Muscle layer of colon (tissue), 2 donors: ENCODE measurements around the gene LRRC49.

Experiments
- H3K27ac ChIP-seq: one replicate; pipeline ENCODE4 v1.7.0; 2013; ENCODE audit warnings: low read depth, mild to moderate bottlenecking, low read length, moderate library complexity
- H3K27me3 ChIP-seq, 2 donors: one replicate each; pipeline ENCODE4 v1.7.0; 2013; ENCODE audit warnings: low read length in 2 of 2, mild to moderate bottlenecking in 2 of 2; ENCODE audit not compliant: insufficient read depth in 2 of 2, control insufficient read depth in 1 of 2
- H3K36me3 ChIP-seq: one replicate; pipeline ENCODE4 v1.7.0; 2013; ENCODE audit warnings: mild to moderate bottlenecking, low read length; ENCODE audit not compliant: insufficient read depth
- H3K4me1 ChIP-seq: one replicate; pipeline ENCODE4 v1.7.0; 2013; ENCODE audit warnings: mild to moderate bottlenecking, low read length; ENCODE audit not compliant: insufficient read depth
- H3K4me3 ChIP-seq, 2 donors: one replicate each; pipeline ENCODE4 v1.7.0; 2013; ENCODE audit warnings: low read length in 2 of 2, low read depth in 1 of 2, mild to moderate bottlenecking in 1 of 2, moderate library complexity in 1 of 2
- H3K9ac ChIP-seq: one replicate; pipeline ENCODE4 v1.7.0; 2013; ENCODE audit warnings: low read length
- H3K9me3 ChIP-seq: one replicate; pipeline ENCODE4 v1.7.0; 2013; ENCODE audit warnings: mild to moderate bottlenecking, low read length
- donor health status: abdominal sarcoma.
- donor health status: Adenocarcinoma of cecum.

LRRC49 gene

GRCh38 chr15:71048913-71049675 lies 156.5 kb downstream of the LRRC49 start:
- no peak overlapping the region for H3K9ac ChIP-seq
- H3K36me3 ChIP-seq, result no peaks in the 10 kb centered on the region
- no peak overlapping the region for H3K4me3 ChIP-seq
- H3K4me1 ChIP-seq, result peaks cover 2% of the 10 kb centered on the region
- H3K9me3 ChIP-seq, result no peaks in the 10 kb centered on the region
- H3K27me3 ChIP-seq, result no peaks in the 10 kb centered on the region
- H3K27ac ChIP-seq, result no peak overlapping the region

- no peak overlapping the region for H3K27ac ChIP-seq
- H3K4me1 ChIP-seq, result peaks cover 9% of the 10 kb centered on the region
- H3K36me3 ChIP-seq, result no peaks in the 10 kb centered on the region
- H3K9me3 ChIP-seq, result no peaks in the 10 kb centered on the region
- no peak overlapping the region for H3K4me3 ChIP-seq
- no peak overlapping the region for H3K9ac ChIP-seq
- H3K27me3 ChIP-seq, result no peaks in the 10 kb centered on the region
Measured at GRCh38 chr15:71049706-71050422, 157.2 kb downstream of the LRRC49 start.

DNA sequence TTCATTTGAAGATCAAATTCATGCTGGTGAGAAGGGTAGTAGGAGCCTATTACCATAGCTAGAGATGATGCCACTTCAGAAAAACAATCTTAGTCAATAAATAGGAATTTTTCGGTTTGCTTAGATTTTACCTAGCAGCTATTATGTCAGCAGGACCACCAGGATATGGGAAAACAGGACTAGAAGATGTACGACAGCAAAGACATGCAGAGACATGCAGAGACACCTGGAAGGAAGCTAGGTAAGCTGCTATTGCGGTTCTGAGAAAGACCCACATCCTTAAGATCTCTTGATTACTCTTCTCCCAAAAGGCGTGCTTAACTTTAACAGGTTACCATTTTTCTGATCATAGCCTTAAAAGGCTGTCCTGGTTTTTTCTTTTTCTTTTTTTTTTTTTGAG lies 157.8 kb downstream of the LRRC49 start:
- Histone ChIP-seq H3K9ac (no peak overlapping the region), H3K4me3 (no peak overlapping the region), H3K9me3 (no peaks in the 10 kb centered on the region), H3K27me3 (no peaks in the 10 kb centered on the region), H3K4me1 (peaks cover 9% of the 10 kb centered on the region), H3K27ac (no peak overlapping the region), H3K36me3 (no peaks in the 10 kb centered on the region)

- Histone ChIP-seq H3K9me3 (no peaks in the 10 kb centered on the region), H3K36me3 (no peaks in the 10 kb centered on the region), H3K4me1 (peaks cover 9% of the 10 kb centered on the region), H3K9ac (no peak overlapping the region), H3K27me3 (no peaks in the 10 kb centered on the region), H3K27ac (no peak overlapping the region), H3K4me3 (no peak overlapping the region)
Measured at GRCh38 chr15:71051539-71051938, 158.9 kb downstream of the LRRC49 start.

- H3K36me3 ChIP-seq, result no peaks in the 10 kb centered on the region
- no peaks in the 10 kb centered on the region for H3K27me3 ChIP-seq
- peaks cover 9% of the 10 kb centered on the region for H3K4me1 ChIP-seq
- no peaks in the 10 kb centered on the region for H3K9me3 ChIP-seq
- no peak overlapping the region for H3K4me3 ChIP-seq
- H3K27ac ChIP-seq, result no peak overlapping the region
- H3K9ac ChIP-seq, result no peak overlapping the region
Measured at GRCh38 chr15:71052356-71052755, 159.7 kb downstream of the LRRC49 start.

- Histone ChIP-seq H3K4me3 (no peak overlapping the region), H3K27ac (no peak overlapping the region), H3K9me3 (no peaks in the 10 kb centered on the region), H3K36me3 (no peaks in the 10 kb centered on the region), H3K4me1 (peaks cover 9% of the 10 kb centered on the region), H3K9ac (no peak overlapping the region), H3K27me3 (no peaks in the 10 kb centered on the region)
Measured at GRCh38 chr15:71054286-71054952, 161.8 kb downstream of the LRRC49 start.

DNA sequence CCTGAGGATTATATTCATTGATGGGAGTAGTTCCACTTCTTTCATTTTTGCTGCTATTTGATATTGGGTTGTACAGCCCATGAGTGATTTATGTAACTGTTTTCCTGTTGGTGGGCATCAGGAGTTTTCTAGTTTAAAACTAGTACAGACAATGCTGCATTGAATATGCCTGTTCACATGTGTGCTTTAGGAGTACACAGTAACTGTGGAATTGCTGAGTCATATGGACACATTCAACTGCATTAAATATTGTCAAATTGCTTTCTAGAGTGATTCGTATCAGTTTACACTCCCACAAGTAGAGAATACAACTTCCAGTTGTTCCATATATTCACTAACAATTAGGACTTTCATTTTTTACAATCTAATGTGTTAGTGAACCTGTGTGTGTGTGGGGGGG lies 162.8 kb downstream of the LRRC49 start:
- H3K27ac ChIP-seq, result no peak overlapping the region
- H3K27me3 ChIP-seq, result no peaks in the 10 kb centered on the region
- H3K36me3 ChIP-seq, result no peaks in the 10 kb centered on the region
- peaks cover 9% of the 10 kb centered on the region for H3K4me1 ChIP-seq
- no peaks in the 10 kb centered on the region for H3K9me3 ChIP-seq
- H3K9ac ChIP-seq, result no peak overlapping the region
- H3K4me3 ChIP-seq, result no peak overlapping the region

- Histone ChIP-seq H3K4me3 (no peak overlapping the region), H3K36me3 (no peaks in the 10 kb centered on the region), H3K27ac (no peak overlapping the region), H3K27me3 (no peaks in the 10 kb centered on the region), H3K9me3 (no peaks in the 10 kb centered on the region), H3K9ac (no peak overlapping the region), H3K4me1 (peaks cover 9% of the 10 kb centered on the region)
Measured at GRCh38 chr15:71056111-71056510, 163.5 kb downstream of the LRRC49 start.

DNA sequence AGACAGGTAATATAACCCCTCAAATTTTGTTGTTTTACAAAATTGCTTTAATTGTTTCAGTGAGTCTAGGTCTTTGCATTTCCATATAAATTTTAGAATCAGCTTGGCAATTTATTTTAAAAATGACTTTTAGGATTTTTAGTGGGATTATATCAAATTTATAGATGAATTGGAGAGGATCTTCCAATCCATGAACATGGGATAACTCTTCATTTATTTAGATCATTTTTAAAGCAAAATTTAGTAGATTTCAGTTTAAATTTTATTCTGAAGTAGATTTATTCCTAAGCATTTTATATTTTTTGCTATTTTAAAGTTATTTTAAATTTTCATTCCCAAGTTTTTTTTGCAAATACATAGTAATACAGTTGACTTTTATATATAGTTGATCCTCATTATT lies 164.5 kb downstream of the LRRC49 start:
- Histone ChIP-seq H3K36me3 (no peaks in the 10 kb centered on the region), H3K4me1 (peaks cover 9% of the 10 kb centered on the region), H3K27me3 (no peaks in the 10 kb centered on the region), H3K4me3 (no peak overlapping the region), H3K27ac (no peak overlapping the region), H3K9ac (no peak overlapping the region), H3K9me3 (no peaks in the 10 kb centered on the region)

DNA sequence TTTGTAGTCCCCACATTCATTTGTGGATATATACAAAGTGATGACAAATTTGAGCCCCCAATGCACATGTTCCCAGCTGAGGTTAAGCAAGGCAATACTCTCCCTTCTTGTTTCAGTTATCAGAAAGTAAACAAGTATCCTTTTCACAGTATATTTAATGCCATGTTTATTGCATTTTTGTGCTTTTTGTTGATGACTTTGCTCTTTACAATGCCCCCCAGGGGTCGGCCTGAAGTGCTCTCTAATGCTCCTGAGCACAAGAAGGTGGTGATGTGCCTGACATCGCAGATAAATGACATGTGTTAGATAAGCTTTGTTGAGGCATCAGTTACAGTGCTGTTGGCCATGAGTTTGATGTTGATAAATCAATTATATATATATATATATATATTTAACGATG lies 165.0 kb downstream of the LRRC49 start:
- no peak overlapping the region for H3K9ac ChIP-seq
- no peaks in the 10 kb centered on the region for H3K36me3 ChIP-seq
- peaks cover 9% of the 10 kb centered on the region for H3K4me1 ChIP-seq
- no peak overlapping the region for H3K27ac ChIP-seq
- H3K9me3 ChIP-seq, result no peaks in the 10 kb centered on the region
- no peak overlapping the region for H3K4me3 ChIP-seq
- H3K27me3 ChIP-seq, result no peaks in the 10 kb centered on the region

- Histone ChIP-seq H3K9me3 (no peaks in the 10 kb centered on the region), H3K36me3 (no peaks in the 10 kb centered on the region), H3K27me3 (no peaks in the 10 kb centered on the region), H3K27ac (no peak overlapping the region), H3K4me1 (no peaks in the 10 kb centered on the region), H3K9ac (no peak overlapping the region), H3K4me3 (no peak overlapping the region)
Measured at GRCh38 chr15:71060983-71061382, 168.4 kb downstream of the LRRC49 start.
